ENCODE measurements around the gene TUBA4A.

- TF ChIP-seq, protein P1, sequence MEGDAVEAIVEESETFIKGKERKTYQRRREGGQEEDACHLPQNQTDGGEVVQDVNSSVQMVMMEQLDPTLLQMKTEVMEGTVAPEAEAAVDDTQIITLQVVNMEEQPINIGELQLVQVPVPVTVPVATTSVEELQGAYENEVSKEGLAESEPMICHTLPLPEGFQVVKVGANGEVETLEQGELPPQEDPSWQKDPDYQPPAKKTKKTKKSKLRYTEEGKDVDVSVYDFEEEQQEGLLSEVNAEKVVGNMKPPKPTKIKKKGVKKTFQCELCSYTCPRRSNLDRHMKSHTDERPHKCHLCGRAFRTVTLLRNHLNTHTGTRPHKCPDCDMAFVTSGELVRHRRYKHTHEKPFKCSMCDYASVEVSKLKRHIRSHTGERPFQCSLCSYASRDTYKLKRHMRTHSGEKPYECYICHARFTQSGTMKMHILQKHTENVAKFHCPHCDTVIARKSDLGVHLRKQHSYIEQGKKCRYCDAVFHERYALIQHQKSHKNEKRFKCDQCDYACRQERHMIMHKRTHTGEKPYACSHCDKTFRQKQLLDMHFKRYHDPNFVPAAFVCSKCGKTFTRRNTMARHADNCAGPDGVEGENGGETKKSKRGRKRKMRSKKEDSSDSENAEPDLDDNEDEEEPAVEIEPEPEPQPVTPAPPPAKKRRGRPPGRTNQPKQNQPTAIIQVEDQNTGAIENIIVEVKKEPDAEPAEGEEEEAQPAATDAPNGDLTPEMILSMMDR (IDR thresholded peaks at IDR 0.05), result no peak
- no peak for TF ChIP-seq EZH2phosphoT487 (IDR thresholded peaks at IDR 0.05)
These were observed 12.5 kb upstream of the TUBA4A start for GRCh38 chr2:219266232-219266631.
